DND-41 (cell line): ENCODE results near the gene ATXN1L.

Experiments used
- CTCF ChIP-seq: IDR thresholded peaks from 2 replicates; pipeline ENCODE4 v1.5.1; 2012; ENCODE audit warnings: borderline replicate concordance, low read length, moderate library complexity, mild to moderate bottlenecking; ENCODE audit not compliant: poor library complexity, severe bottlenecking; ENCODE audit errors: extremely low read depth
- EZH2 ChIP-seq: IDR thresholded peaks from 3 replicates; pipeline ENCODE4 v1.6.1; 2012; ENCODE audit warnings: borderline replicate concordance, low read depth, mild to moderate bottlenecking, moderate library complexity, low read length, inconsistent platforms; ENCODE audit not compliant: severe bottlenecking

GRCh38 chr16:71883168-71883848 lies 37.5 kb downstream of the ATXN1L start:
- TF ChIP-seq CTCF = no peak
- no peak for TF ChIP-seq EZH2
